ENCODE results near the gene DNAH2.

Gene DNAH2

DNA sequence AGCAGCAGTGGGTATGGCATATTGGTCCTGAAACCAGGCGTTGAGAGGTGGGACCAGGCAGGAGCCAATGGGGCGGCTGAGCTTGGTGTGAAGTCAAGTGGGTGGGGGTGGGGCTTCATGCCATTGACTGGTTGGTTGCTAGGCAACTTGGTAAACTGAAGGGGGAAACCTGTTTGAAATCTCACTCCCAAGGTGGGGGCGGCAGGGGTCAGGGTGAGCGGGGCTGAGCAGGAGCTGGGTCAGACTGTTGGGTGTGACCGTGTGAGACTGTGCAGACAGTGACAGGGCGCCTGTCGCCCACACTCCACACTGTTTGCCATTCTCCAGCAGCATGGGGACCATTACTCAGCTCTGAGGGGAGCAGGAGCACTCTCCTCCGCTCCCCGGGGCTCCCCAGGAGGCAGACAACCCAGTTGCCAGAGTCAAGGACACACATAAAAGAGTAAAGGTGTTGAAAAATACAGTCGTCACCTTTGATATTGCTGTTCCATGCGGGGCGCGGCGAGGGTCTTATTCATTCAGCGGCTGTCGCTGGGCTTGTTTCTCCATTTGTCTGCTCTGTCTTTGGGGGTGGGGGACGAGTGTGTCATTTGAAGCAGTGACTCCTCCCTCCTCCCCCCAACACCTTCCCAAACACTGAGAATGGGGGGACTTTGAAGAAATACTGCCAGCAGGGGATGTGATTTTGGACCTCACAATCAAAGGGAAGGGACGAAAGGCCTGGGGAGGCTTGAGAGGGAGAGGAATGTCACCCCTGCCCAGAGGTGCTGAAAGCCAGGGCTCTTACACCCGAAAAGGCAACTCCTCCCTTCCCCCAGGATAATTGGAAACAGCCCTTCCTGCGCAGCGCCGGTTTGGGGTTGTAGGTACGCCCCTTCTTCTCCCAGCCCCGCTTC, 13.7 kb upstream of the DNAH2 start:
- DNase-seq (ENCODE audit: extremely low read depth in 1 of 2, low read depth in 1 of 2): no peak

GRCh38 chr17:7704601-7705268, 12.8 kb upstream of the DNAH2 start, which contains the start of gene EFNB3:
Gene EFNB3 (plus strand): TSS chr17:7705202. CDS start chr17:7705599, 397 bp downstream.
- DNase-seq (ENCODE audit: extremely low read depth in 1 of 2, low read depth in 1 of 2): no peak

GRCh38 chr17:7705269-7706255, 12.0 kb upstream of the DNAH2 start:
- no peak for DNase-seq (ENCODE audit: extremely low read depth in 1 of 2, low read depth in 1 of 2)

GRCh38 chr17:7706631-7707354, 10.8 kb upstream of the DNAH2 start:
- DNase-seq (ENCODE audit: extremely low read depth in 1 of 2, low read depth in 1 of 2): no peak

DNA sequence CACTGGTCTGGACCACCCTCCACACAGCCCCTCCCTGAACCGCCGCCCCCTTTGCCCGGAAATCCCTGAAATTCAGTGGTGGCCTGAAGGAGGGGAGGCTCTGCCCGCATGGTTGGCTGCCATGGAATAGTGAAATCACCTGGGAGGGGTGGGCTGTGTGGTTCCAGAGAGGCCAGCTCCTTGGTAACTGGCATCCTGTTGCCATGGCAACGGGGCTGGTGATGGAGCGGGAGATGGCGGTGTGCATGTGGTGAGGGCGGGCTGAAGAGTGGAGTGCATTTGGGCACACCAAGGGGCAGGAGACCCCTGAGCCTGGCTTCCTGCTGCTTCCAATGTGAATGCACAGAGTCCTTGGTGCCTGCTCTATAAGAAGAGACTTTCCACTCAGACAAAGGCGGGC, 10.1 kb upstream of the DNAH2 start:
- no peak for DNase-seq (ENCODE audit: extremely low read depth in 1 of 2, low read depth in 1 of 2)

DNA sequence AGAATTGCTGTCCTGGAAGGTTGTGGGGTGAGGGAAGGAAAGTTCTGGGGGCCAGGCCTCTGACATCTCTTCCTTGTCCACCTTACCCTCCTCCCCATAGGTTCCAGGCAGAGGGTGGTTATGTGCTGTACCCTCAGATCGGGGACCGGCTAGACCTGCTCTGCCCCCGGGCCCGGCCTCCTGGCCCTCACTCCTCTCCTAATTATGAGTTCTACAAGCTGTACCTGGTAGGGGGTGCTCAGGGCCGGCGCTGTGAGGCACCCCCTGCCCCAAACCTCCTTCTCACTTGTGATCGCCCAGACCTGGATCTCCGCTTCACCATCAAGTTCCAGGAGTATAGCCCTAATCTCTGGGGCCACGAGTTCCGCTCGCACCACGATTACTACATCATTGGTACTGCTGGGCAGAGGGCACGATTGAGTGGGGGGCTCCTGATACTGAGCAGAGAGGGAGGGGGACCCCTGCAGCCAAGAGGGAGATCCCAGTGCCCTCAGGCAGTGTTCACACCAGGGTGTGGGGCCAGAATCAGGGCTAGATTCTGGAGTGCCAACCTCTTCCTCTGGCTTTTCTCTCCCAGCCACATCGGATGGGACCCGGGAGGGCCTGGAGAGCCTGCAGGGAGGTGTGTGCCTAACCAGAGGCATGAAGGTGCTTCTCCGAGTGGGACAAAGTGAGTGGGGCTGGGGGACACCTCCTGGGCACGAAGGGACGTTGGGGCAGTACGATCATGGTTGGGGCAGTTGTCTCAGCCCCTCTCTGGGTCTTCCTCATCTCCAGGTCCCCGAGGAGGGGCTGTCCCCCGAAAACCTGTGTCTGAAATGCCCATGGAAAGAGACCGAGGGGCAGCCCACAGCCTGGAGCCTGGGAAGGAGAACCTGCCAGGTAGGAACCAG, 9.4 kb upstream of the DNAH2 start:
- DNase-seq (ENCODE audit: extremely low read depth in 1 of 2, low read depth in 1 of 2): no peak

DNA sequence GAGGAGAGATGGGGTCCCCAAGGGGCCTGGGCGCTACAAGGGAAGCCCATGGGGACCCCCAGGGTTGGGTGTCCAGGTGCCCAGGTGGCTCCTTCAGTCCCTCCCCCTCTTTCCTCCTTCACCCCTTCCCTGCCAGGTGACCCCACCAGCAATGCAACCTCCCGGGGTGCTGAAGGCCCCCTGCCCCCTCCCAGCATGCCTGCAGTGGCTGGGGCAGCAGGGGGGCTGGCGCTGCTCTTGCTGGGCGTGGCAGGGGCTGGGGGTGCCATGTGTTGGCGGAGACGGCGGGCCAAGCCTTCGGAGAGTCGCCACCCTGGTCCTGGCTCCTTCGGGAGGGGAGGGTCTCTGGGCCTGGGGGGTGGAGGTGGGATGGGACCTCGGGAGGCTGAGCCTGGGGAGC, 8.5 kb upstream of the DNAH2 start:
- DNase-seq (ENCODE audit: extremely low read depth in 1 of 2, low read depth in 1 of 2): no peak

GRCh38 chr17:7710301-7710700, 7.2 kb upstream of the DNAH2 start:
- DNase-seq (ENCODE audit: extremely low read depth in 1 of 2, low read depth in 1 of 2): no peak

DNA sequence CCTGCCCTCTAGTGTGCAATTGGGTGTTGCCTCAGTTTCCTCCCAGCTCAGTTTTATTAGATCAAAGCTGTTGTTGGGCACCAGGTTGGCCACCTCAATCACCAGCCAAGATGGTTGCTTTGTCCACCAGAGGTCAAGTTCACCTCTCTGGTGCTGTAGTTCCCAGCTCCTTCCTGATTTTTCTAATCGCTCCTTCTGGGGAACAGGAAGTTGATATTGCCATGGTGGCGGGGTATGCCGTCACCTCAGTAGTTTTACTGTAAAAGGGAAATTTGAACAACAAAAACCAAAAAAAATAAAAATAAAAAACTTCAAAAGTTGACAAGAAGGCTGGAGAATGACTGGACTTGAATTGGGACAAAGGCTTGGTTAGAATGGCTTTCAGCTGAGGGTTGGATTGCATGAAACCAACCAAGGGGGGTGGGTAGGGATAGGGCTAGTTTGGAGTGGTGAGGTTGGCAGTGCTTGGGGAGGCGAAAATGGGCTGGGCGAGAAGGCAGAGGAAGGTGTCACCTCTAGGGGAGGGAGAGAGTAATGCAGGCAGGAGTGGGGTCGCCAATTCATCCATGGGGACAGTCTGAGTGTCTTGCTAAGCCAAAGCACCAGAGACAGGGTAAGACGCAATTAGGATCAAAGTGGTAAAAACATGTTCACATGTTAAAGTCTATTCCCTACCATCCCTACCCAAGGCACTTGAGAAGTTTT, 6.3 kb upstream of the DNAH2 start:
- DNase-seq (ENCODE audit: extremely low read depth in 1 of 2, low read depth in 1 of 2): no peak

DNA sequence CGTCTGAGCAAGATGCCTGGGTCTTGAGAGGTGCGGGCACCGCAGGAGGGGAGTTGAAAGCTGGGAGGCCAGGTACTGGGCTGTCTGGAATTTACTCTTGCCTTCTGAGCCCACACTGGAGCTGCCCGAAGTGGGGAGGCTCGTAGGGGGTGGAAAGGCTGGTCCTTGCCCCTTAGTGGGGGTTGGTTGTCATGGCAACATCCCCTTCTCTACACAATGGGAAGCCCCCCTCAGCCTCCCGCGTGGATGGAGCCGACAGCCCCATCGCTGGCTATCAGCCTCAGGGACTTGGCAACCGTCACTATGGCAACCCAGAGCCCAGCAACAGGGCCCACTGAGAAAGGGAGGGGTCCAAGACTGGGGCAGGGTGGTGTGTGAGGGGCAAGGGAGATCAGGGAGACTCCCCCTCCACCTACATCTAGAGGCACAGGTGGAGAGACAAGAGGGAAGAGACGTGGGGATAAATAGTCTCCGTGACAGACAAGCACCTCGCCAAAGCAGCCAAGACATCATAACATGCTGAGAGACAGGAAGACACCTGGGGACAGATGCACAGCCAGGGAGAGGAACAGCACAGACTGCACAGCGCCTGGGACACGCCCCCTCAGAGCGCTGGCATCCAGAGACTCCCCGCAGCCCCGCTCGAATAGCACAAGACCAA, 5.3 kb upstream of the DNAH2 start:
- no peak for DNase-seq (ENCODE audit: extremely low read depth in 1 of 2, low read depth in 1 of 2)

GRCh38 chr17:7713782-7714181, 3.8 kb upstream of the DNAH2 start:
- no peak for DNase-seq (ENCODE audit: extremely low read depth in 1 of 2, low read depth in 1 of 2)

GRCh38 chr17:7714721-7715594, 2.6 kb upstream of the DNAH2 start:
- no peak for DNase-seq (ENCODE audit: extremely low read depth in 1 of 2, low read depth in 1 of 2)

GRCh38 chr17:7715936-7716886, 1.3 kb upstream of the DNAH2 start:
- DNase-seq (ENCODE audit: extremely low read depth in 1 of 2, low read depth in 1 of 2): no peak

GRCh38 chr17:7717756-7718350, 309 bp downstream of the DNAH2 start:
- no peak for DNase-seq (ENCODE audit: extremely low read depth in 1 of 2, low read depth in 1 of 2)

DNA sequence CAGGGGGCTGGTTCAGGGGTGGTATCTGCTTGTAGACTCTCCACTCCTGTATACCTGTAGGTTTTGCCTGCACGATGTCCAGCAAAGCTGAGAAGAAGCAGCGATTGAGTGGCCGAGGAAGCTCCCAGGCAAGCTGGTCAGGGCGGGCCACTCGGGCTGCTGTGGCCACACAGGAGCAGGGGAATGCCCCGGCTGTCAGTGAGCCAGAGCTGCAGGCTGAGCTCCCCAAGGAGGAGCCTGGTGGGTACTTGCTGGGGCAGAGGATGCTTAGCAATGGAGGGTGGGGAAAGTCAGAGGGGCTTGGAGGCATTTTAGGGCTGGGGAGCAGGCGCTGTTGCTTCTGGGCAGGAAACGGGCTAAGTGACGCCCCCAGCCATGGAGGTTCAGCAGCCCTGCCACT, 2.1 kb downstream of the DNAH2 start:
- DNase-seq (ENCODE audit: extremely low read depth in 1 of 2, low read depth in 1 of 2): no peak

- DNase-seq (ENCODE audit: extremely low read depth in 1 of 2, low read depth in 1 of 2): no peak
Measured at GRCh38 chr17:7720125-7720524, 2.6 kb downstream of the DNAH2 start.
